HCT116 (cell line): Measurements from ENCODE around the gene MRPL39. TPM values are rescaled to one million over a fixed set of nuclear protein-coding genes. Genes with fewer than 3 reads are reported as not detected.

ENCODE experiments used
- ATAC-seq: fragments of 200-7000 bp; cut with Tn5 transposase; 2 replicates; pipeline ENCODE4 v1.9.1; 2020; ENCODE audit warnings: mild to moderate bottlenecking, moderate library complexity
- BruUV-seq: library from RNA; stranded (reverse); fragments of 400-500 nt; replicated peaks from 2 replicates; lab custom pipeline; 2021; lab: Mats Ljungman, UMichigan
- CTCF ChIA-PET: fragments of 300-600 bp; sonication (Branson Sonifier 250); formaldehyde crosslinking; loops from one replicate; lab custom pipeline; 2021; ENCODE audit warnings: antibody characterized with exemption; lab: Charles Lee
- POLR2A ChIA-PET: fragments of 300-600, 350-600 bp; sonication (Branson Sonifier 250); formaldehyde crosslinking; loops from one replicate; lab custom pipeline; 2021; ENCODE audit warnings: antibody characterized with exemption; lab: Charles Lee
- RAD21 ChIA-PET, 2 experiments: fragments of 300-600 bp; sonication (Branson Sonifier 250); formaldehyde crosslinking; loops; one replicate each; lab custom pipeline; 2023; ENCODE audit warnings: low total read pairs in 2 of 2; ENCODE audit not compliant: uncharacterized antibody in 2 of 2, unreplicated experiment in 2 of 2, low non-redundant PET in 1 of 2; lab: Charles Lee
- DNase-seq: peaks from one replicate; pipeline ENCODE4 v3.0.0-alpha.2; 2010; ENCODE audit warnings: low read depth, low spot score
- H2AFZ ChIP-seq: fragments of 200-600 bp; shearing (Covaris generic), sonication (generic); 2 replicates; pipeline ENCODE4 v1.6.1; 2017; ENCODE audit warnings: low read depth, mixed run types, mixed read lengths, antibody characterized with exemption, low read length; ENCODE audit not compliant: poor library complexity, severe bottlenecking
- H3K27ac ChIP-seq: 2 replicates; pipeline ENCODE4 v1.5.1; 2012; ENCODE audit warnings: low read depth, low read length
- H3K27me3 ChIP-seq: fragments of 200-600 bp; sonication (generic); 2 replicates; pipeline ENCODE4 v1.6.1; 2016; ENCODE audit warnings: mixed run types, low read length, mixed read lengths; ENCODE audit not compliant: insufficient read depth
- H3K36me3 ChIP-seq, 2 experiments: fragments of 200-500 bp in 1 of 2; fragments of 200-600 bp in 1 of 2; sonication (Bioruptor generic) in 1 of 2; sonication (generic) in 1 of 2; 2 replicates each; pipeline versions ENCODE4 v1.5.1 to v1.6.1; 2014 to 2016; ENCODE audit warnings: low read length in 2 of 2, inconsistent platforms in 1 of 2, mixed read lengths in 1 of 2, mixed run types in 1 of 2; ENCODE audit not compliant: insufficient read depth in 2 of 2, control insufficient read depth in 1 of 2
- H3K4me1 ChIP-seq, 2 experiments: fragments of 200-600 bp in 1 of 2; sonication (generic) in 1 of 2; 2 replicates each; pipeline versions ENCODE4 v1.5.1 to v1.6.1; 2012 to 2017; ENCODE audit warnings: low read length in 2 of 2, inconsistent platforms in 1 of 2, mild to moderate bottlenecking in 1 of 2, mixed read lengths in 1 of 2, mixed run types in 1 of 2, moderate library complexity in 1 of 2; ENCODE audit not compliant: insufficient read depth in 2 of 2, control insufficient read depth in 1 of 2
- H3K4me2 ChIP-seq: fragments of 200-600 bp; sonication (generic); 2 replicates; pipeline ENCODE4 v1.6.1; 2017; ENCODE audit warnings: mixed run types, low read length, mixed read lengths
- H3K4me3 ChIP-seq, 2 experiments: fragments of 200-600 bp in 1 of 2; sonication (generic) in 1 of 2; replicated peaks in 1 of 2; 2 replicates each; pipeline ENCODE4 v1.5.1; 2011 to 2016; ENCODE audit warnings: low read length in 2 of 2, control low read depth in 1 of 2, low read depth in 1 of 2, mild to moderate bottlenecking in 1 of 2, mixed read lengths in 1 of 2, mixed run types in 1 of 2
- H3K79me2 ChIP-seq: fragments of 200-600 bp; sonication (generic); 2 replicates; pipeline ENCODE4 v1.6.1; 2017; ENCODE audit warnings: mild to moderate bottlenecking, mixed run types, low read length, moderate library complexity, mixed read lengths; ENCODE audit not compliant: insufficient read depth
- H3K9ac ChIP-seq: fragments of 200-600 bp; sonication (generic); 2 replicates; pipeline ENCODE4 v1.6.1; 2016; ENCODE audit warnings: low read length, mixed read lengths
- H3K9me2 ChIP-seq: fragments of 200-600 bp; sonication (generic), shearing (Covaris generic); 2 replicates; pipeline ENCODE4 v1.6.1; 2017; ENCODE audit warnings: mixed run types, mild to moderate bottlenecking, moderate library complexity; ENCODE audit not compliant: insufficient read depth
- H3K9me3 ChIP-seq, 2 experiments: fragments of 200-500 bp in 1 of 2; fragments of 200-600 bp in 1 of 2; sonication (Bioruptor generic) in 1 of 2; sonication (generic) in 1 of 2; 2 replicates each; pipeline ENCODE4 v1.6.1; 2014 to 2017; ENCODE audit warnings: low read length in 2 of 2, mixed read lengths in 2 of 2, inconsistent platforms in 1 of 2, low read depth in 1 of 2, mild to moderate bottlenecking in 1 of 2, mixed run types in 1 of 2, moderate library complexity in 1 of 2; ENCODE audit not compliant: control insufficient read depth in 1 of 2, insufficient read depth in 1 of 2
- H4K20me1 ChIP-seq: fragments of 200-600 bp; sonication (generic), shearing (Covaris generic); 2 replicates; pipeline ENCODE4 v1.6.1; 2017; ENCODE audit warnings: mixed run types, mild to moderate bottlenecking, moderate library complexity; ENCODE audit not compliant: insufficient read depth
- ATF3 ChIP-seq: IDR thresholded peaks from 2 replicates; pipeline ENCODE4 v1.6.1; 2012
- CEBPB ChIP-seq: IDR thresholded peaks from 2 replicates; pipeline ENCODE4 v1.6.1; 2012; ENCODE audit warnings: low read depth
- EZH2 ChIP-seq: fragments of 200-600 bp; sonication (generic); IDR thresholded peaks from 2 replicates; pipeline ENCODE4 v1.6.1; 2017; ENCODE audit warnings: antibody characterized with exemption, mixed run types
- EZH2phosphoT487 ChIP-seq: fragments of 200-600 bp; IDR thresholded peaks from 2 replicates; pipeline ENCODE4 v1.6.1; 2018; ENCODE audit warnings: antibody characterized with exemption, borderline replicate concordance
- JUND ChIP-seq: IDR thresholded peaks from 2 replicates; pipeline ENCODE4 v1.6.1; 2012
- POLR2AphosphoS5 ChIP-seq: IDR thresholded peaks from 2 replicates; pipeline ENCODE4 v1.6.1; 2011; ENCODE audit warnings: mild to moderate bottlenecking, low read depth, low read length, moderate library complexity
- RAD21 ChIP-seq: IDR thresholded peaks from 2 replicates; pipeline ENCODE4 v1.6.1; 2012; ENCODE audit warnings: low read depth, mild to moderate bottlenecking
- REST ChIP-seq: IDR thresholded peaks from 2 replicates; pipeline ENCODE4 v1.6.1; 2012; ENCODE audit warnings: low read depth
- SP1 ChIP-seq: IDR thresholded peaks from 2 replicates; pipeline ENCODE4 v1.6.1; 2012; ENCODE audit warnings: low read depth
- SRF ChIP-seq: IDR thresholded peaks from 2 replicates; pipeline ENCODE4 v1.6.1; 2012; ENCODE audit warnings: low read depth
- TCF7L2 ChIP-seq: IDR thresholded peaks from 2 replicates; pipeline ENCODE4 v1.7.0; 2011; ENCODE audit warnings: borderline replicate concordance, inconsistent platforms; ENCODE audit not compliant: insufficient read depth, insufficient read length; ENCODE audit errors: extremely low read depth
- intact Hi-C: fragments of 100-400 bp; cut with micrococcal nuclease; formaldehyde crosslinking; loops from 2 replicates; pipeline ENCODE4 v1.10.0; 2022
- total RNA-seq: library from RNA; stranded (reverse); gene quantifications from one replicate; pipeline ENCODE4 v1.2.1, GENCODE V29; 2021; ENCODE audit not compliant: unreplicated experiment

The MRPL39 gene
- total RNA-seq, 1 experiment from 2014 or later, result 41.1 TPM

- TF ChIP-seq REST, result no peak
- no peak for TF ChIP-seq ATF3
- no peak for TF ChIP-seq JUND
- TF ChIP-seq SRF, result no peak
- no peak for TF ChIP-seq EZH2
- no peak for TF ChIP-seq CEBPB
- no peak for TF ChIP-seq EZH2phosphoT487
- TF ChIP-seq TCF7L2, result no peak
- TF ChIP-seq RAD21, result no peak
- TF ChIP-seq SP1, result no peak
- no peak for TF ChIP-seq POLR2AphosphoS5
- H3K9ac ChIP-seq, result no peak overlapping the region
- no peaks in the 10 kb centered on the region for H3K9me3 ChIP-seq
- intact Hi-C loops, result no loop called here
- no peak overlapping the region for H3K4me3 ChIP-seq
- H3K27ac ChIP-seq, result no peak overlapping the region
- RAD21 ChIA-PET, result no interaction called here
- no peak for ATAC-seq
- no peaks in the 10 kb centered on the region for H3K79me2 ChIP-seq
- H4K20me1 ChIP-seq, result no peaks in the 10 kb centered on the region
- CTCF ChIA-PET, result no interaction called here
- no peak overlapping the region for H2AFZ ChIP-seq
- H3K4me1 ChIP-seq, result no peaks in the 10 kb centered on the region
- no TSS peak for BruUV-seq
- H3K4me2 ChIP-seq, result no peak overlapping the region
- peaks cover 4% of the 10 kb centered on the region for H3K27me3 ChIP-seq
- POLR2A ChIA-PET, result no interaction called here
- no peaks in the 10 kb centered on the region for H3K9me2 ChIP-seq
- no peak for DNase-seq
- no peaks in the 10 kb centered on the region for H3K36me3 ChIP-seq
Observed at GRCh38 chr21:25637851-25638659, 30.8 kb upstream of the MRPL39 start.
